WTC11 (cell line): ENCODE data around the gene LRRC32.

ENCODE experiments used
- ARID4B ChIP-seq: sonication (generic); formaldehyde crosslinking; IDR thresholded peaks from 2 replicates; pipeline ENCODE4 v1.8.0; 2023; ENCODE audit warnings: missing genetic modification reagents, mild to moderate bottlenecking, borderline replicate concordance
- CREB1 ChIP-seq: sonication (generic); formaldehyde crosslinking; IDR thresholded peaks from 2 replicates; pipeline ENCODE4 v1.8.0; 2023; ENCODE audit warnings: mild to moderate bottlenecking, missing genetic modification reagents
- CTCF ChIP-seq: fragments of 200-600 bp; IDR thresholded peaks from 2 replicates; pipeline ENCODE4 v1.8.0; 2022; ENCODE audit warnings: antibody characterized with exemption
- ELF4 ChIP-seq: sonication (generic); formaldehyde crosslinking; IDR thresholded peaks from 2 replicates; pipeline ENCODE4 v1.8.1; 2022; ENCODE audit warnings: low read depth, mild to moderate bottlenecking, moderate library complexity, missing genetic modification reagents
- ESRRA ChIP-seq: sonication (generic); formaldehyde crosslinking; IDR thresholded peaks from 2 replicates; pipeline ENCODE4 v1.8.1; 2022; ENCODE audit warnings: mild to moderate bottlenecking, missing genetic modification reagents, borderline replicate concordance
- HMGA2 ChIP-seq: fragments of 250-450 bp; sonication (Bioruptor Pico); IDR thresholded peaks from 2 replicates; pipeline ENCODE4 v1.4.0; 2021; ENCODE audit warnings: mild to moderate bottlenecking, moderate library complexity
- ZNF121 ChIP-seq: sonication (generic); formaldehyde crosslinking; IDR thresholded peaks from 2 replicates; pipeline ENCODE4 v1.8.0; 2023; ENCODE audit warnings: missing genetic modification reagents

GRCh38 chr11:76628408-76628947 is 42.1 kb downstream of the LRRC32 start:
- TF ChIP-seq CTCF (no peak), ZNF121 (CRISPR knock-in tag) (no peak), ELF4 (CRISPR knock-in tag) (no peak), CREB1 (CRISPR knock-in tag) (no peak), HMGA2 (CRISPR knock-in tag) (no peak), ESRRA (CRISPR knock-in tag) (no peak), ARID4B (CRISPR knock-in tag) (no peak)
